ENCODE data around the gene EXD3.
A peak's percentile ranks its signal among the peaks of the same experiment; 100 is the strongest.
"Not testable (repeated sequence)": the region's sequence is repeated elsewhere in the genome, so short reads cannot be mapped to it uniquely, and the experiment has no call there.

The EXD3 gene

GRCh38 chr9:137350696-137351584 is 72.0 kb downstream of the EXD3 start:
- H3K27ac Mint-ChIP-seq, result no peak overlapping the region
- H3K9me3 Mint-ChIP-seq, result no peaks in the 10 kb centered on the region

DNA sequence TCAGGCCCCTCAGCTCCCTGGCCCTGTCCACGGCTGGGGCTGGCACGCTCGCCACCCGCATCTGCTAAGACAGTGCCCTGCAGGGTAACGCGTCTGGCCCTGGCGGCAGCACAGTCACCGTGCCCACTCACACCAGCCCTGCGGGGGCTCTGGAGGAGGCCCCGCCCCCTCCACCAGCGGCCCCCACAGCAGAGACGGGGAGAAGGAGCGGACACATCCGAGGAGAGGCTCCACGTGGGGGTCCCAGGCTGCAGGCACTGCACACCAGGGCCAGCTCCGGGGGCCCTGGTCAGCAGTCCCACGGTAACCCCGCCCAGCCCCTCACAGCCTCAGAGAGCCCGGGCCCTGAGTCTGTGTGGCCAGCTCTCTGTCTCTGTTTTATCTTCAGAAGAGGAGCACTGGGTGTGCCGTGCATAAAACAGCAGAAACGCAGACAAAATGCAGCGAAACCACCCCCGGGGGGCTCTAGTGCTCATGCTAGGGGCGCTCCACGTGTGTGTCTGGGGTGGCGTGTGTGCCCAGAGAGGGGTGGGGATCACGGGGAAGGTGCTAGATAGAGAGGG is 73.4 kb downstream of the EXD3 start:
- ATAC-seq (ENCODE audit: low read depth), result no peak
- H3K27ac Mint-ChIP-seq, result no peak overlapping the region
- no peaks in the 10 kb centered on the region for H3K9me3 Mint-ChIP-seq
- no peaks in the 10 kb centered on the region for H3K4me1 Mint-ChIP-seq
- H3K36me3 Mint-ChIP-seq, result peaks cover 4% of the 10 kb centered on the region
- no peak overlapping the region for H3K4me3 Mint-ChIP-seq
- H3K27me3 Mint-ChIP-seq, result no peaks in the 10 kb centered on the region
- no peak for DNase-seq (ENCODE audit: low spot score in 2 of 2)

More at GRCh38 chr9:137350696-137351584, 72.0 kb downstream of the EXD3 start:
- Mint-ChIP-seq H3K4me3 (no peak overlapping the region), H3K36me3 (peaks cover 4% of the 10 kb centered on the region), H3K27me3 (no peaks in the 10 kb centered on the region), H3K4me1 (no peaks in the 10 kb centered on the region)
- ATAC-seq (ENCODE audit: low read depth) (no peak), DNase-seq (ENCODE audit: low spot score in 2 of 2) (no peak)

DNA sequence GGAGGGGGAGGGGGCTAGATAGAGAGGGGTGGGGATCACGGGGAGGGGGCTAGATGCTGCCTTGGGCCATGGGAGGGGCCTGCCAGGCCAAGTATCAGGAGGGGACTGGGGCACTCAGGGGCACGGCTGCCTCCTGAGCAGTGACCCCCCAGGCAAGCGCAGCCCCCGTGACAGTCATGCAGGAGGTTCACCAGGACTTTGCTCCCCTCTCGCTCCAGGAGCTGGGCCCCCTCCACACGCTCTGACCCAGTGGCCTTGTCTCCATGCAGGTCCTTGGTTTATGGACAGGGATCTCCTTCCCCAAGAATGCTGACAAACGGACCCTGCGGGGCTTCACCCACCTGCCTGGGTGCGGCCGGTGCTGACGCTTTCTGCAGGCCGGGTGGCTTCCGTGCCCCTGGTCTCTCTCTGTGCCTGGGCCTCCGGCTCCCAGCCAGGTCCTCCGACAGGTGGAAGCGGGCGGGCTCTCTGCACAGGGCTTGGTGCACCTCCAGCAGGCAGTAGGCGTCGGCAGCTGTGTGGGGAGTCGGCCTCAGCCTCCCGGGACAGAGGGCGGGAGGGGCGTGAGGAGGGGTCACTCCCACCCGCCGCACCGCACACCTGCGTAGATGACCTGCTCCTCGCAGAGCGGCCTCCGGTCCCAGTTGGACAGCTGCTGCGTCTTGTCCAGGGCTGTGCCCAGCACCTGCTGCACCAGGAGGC is 74.0 kb downstream of the EXD3 start:
- Mint-ChIP-seq H3K27ac (no peak overlapping the region), H3K4me3 (no peak overlapping the region), H3K27me3 (no peaks in the 10 kb centered on the region), H3K9me3 (no peaks in the 10 kb centered on the region), H3K36me3 (peaks cover 4% of the 10 kb centered on the region), H3K4me1 (no peaks in the 10 kb centered on the region)
- no peak for DNase-seq (ENCODE audit: low spot score in 2 of 2)
- ATAC-seq (ENCODE audit: low read depth), result no peak

DNA sequence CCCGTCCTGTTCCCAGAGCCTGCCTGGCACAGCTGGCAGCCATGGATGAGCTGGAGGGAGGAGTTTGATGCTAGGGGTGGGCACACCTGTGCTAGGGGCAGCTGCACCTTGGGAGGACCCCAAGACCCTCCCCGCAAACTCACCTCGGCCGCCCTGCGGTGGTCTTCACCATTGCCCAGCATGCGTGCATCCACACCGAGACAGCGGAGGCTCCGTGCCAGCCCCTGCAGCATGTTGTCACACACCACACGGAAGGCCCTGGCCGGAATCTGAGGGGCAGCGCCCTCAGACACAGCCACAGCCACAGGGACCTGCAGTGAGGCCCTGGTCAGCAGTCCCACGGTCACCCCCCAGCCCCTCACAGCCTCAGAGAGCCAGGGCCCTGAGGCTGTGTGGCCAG is 75.0 kb downstream of the EXD3 start:
- Mint-ChIP-seq H3K9me3 (no peaks in the 10 kb centered on the region), H3K36me3 (peaks cover 4% of the 10 kb centered on the region), H3K27me3 (no peaks in the 10 kb centered on the region), H3K4me3 (no peak overlapping the region), H3K4me1 (no peaks in the 10 kb centered on the region), H3K27ac (no peak overlapping the region)
- DNase-seq (ENCODE audit: low spot score in 2 of 2) (no peak), ATAC-seq (ENCODE audit: low read depth) (no peak)

DNA sequence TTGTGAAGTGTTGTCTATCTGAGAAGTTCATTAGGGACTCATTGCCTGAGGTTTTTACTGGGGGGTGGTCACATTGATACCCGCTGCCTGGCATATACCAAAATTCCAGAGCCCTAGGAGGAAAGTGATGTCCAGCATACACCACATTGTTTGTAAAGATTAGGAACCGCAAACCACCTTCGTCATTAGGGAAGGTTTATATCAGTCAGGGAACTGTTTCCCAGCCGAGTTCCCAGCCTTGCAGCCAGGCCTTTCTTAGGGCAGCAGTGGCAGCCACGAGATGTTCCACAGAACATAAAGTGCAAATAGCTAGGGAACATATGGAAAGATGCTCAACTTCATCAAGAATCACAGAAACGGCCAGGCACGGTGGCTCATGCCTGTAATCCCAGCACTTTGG is 80.5 kb downstream of the EXD3 start:
- DNase-seq (ENCODE audit: low spot score in 2 of 2) (no peak), ATAC-seq (ENCODE audit: low read depth) (no peak)
- peaks cover 4% of the 10 kb centered on the region for H3K36me3 Mint-ChIP-seq
- no peaks in the 10 kb centered on the region for H3K4me1 Mint-ChIP-seq
- peaks cover 4% of the 10 kb centered on the region for H3K27me3 Mint-ChIP-seq
- H3K4me3 Mint-ChIP-seq, result no peak overlapping the region
- H3K9me3 Mint-ChIP-seq, result no peaks in the 10 kb centered on the region
- H3K27ac Mint-ChIP-seq, result no peak overlapping the region

- Mint-ChIP-seq H3K4me1 (no peaks in the 10 kb centered on the region), H3K36me3 (peaks cover under 1% of the 10 kb centered on the region), H3K27ac (no peak overlapping the region), H3K27me3 (peaks cover 4% of the 10 kb centered on the region), H3K9me3 (no peaks in the 10 kb centered on the region), H3K4me3 (no peak overlapping the region)
- no peak for DNase-seq (ENCODE audit: low spot score in 2 of 2)
- no peak for ATAC-seq (ENCODE audit: low read depth)
Observed at GRCh38 chr9:137341227-137341626, 81.7 kb downstream of the EXD3 start.

DNA sequence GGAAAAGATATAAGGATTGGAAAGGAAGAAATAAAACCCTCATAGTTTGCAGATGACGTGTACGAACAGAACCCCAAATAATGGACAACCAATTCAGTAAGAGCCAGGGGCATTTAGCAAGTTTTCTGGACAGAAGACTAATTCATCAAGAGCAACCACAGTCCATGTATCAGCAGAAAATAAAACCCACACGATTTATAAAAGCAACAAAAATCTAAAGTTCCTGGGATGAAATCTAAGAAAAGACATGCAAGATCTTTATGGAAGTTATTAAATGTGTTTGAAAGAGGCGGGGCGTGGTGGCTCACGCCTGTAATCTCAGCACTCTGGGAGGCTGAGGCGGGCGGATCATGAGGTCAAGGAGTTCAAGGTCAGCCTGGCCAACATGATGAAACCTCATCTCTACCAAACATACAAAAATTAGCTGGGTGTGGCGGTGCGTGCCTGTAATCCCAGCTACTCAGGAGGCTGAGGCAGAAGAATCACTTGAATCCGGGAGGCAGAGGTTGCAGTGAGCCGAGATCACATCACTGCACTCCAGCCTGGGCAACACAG is 83.0 kb downstream of the EXD3 start:
- not testable (repeated sequence) for H3K27ac Mint-ChIP-seq; H3K4me3 Mint-ChIP-seq; DNase-seq (ENCODE audit: low spot score in 2 of 2); ATAC-seq (ENCODE audit: low read depth); H3K36me3 Mint-ChIP-seq; H3K4me1 Mint-ChIP-seq; H3K9me3 Mint-ChIP-seq; H3K27me3 Mint-ChIP-seq

DNA sequence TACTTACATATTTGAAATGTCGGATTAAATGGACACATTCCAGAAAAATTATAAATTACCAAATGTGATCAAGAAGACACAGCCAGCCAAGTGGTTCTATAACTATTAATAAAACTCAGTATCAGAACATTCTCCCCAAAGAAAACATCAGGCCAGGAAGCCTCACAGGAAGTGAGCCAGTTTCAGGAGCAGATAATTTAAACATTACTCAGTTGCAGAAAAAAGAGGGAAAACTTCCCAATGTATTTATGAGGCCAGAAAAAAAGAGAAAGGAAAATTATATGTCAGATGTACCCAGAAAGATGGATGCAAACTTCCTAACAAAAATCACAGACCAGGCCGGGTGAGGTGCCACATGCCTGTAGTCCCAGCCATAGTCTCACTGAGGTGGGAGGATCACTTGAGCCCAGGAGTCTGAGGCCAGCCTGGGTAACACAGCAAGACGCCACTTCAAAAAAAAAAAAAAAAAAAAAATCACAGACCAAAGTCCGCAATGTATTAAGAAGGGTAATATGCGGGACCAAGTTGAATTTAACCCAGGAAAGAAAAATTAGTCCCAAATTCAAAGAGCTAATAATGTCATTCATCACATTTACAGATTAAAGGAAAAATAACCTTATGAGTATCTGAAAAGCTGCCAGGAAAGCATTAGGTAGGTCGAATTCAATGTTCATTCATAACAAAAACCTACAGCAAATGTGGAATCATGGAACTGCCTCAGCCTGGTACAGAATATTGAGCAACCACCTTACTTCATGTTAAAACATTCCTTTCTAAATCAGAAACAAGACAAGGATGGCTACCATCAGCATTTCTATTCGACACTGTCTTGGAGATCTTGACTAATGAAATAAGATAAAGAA is 83.7 kb downstream of the EXD3 start:
- no peak for ATAC-seq (ENCODE audit: low read depth)
- no peaks in the 10 kb centered on the region for H3K9me3 Mint-ChIP-seq
- no peak overlapping the region for H3K4me3 Mint-ChIP-seq
- peaks cover 2% of the 10 kb centered on the region for H3K4me1 Mint-ChIP-seq
- DNase-seq (ENCODE audit: low spot score in 2 of 2), result no peak
- peaks cover 6% of the 10 kb centered on the region for H3K27me3 Mint-ChIP-seq
- no peak overlapping the region for H3K27ac Mint-ChIP-seq
- no peaks in the 10 kb centered on the region for H3K36me3 Mint-ChIP-seq

DNA sequence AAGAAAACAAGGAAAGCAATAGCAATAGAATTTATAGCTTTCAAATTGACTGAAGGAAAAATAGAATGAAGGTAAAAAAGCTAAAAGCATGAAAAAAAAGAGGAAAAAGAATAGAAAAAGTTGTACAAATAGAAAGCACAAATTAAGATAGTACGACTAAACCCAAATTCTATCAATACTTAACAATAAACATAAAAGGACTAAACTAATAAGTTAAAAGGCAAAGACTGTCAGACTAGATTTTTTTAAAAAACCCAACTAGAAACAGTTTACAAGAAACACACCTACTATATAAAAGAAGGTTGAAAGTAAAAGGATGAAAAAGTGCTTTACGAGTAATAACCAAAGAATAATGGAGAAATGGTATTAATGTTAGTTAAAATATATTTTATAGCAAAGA is 86.2 kb downstream of the EXD3 start:
- H3K36me3 Mint-ChIP-seq, result no peaks in the 10 kb centered on the region

GRCh38 chr9:137333016-137333671 is 89.8 kb downstream of the EXD3 start:
- ATAC-seq (ENCODE audit: low read depth), result no peak
- Mint-ChIP-seq H3K36me3 (no peaks in the 10 kb centered on the region), H3K9me3 (no peaks in the 10 kb centered on the region)

More for the DNA sequence above, 86.2 kb downstream of the EXD3 start:
- ATAC-seq (ENCODE audit: low read depth) (no peak), DNase-seq (ENCODE audit: low spot score in 2 of 2) (no peak)
- H3K4me3 Mint-ChIP-seq, result no peak overlapping the region
- H3K9me3 Mint-ChIP-seq, result no peaks in the 10 kb centered on the region
- peaks cover 2% of the 10 kb centered on the region for H3K4me1 Mint-ChIP-seq
- H3K27me3 Mint-ChIP-seq, result peaks cover 8% of the 10 kb centered on the region
- no peak overlapping the region for H3K27ac Mint-ChIP-seq

GRCh38 chr9:137331929-137332328 is 91.0 kb downstream of the EXD3 start:
- ATAC-seq (ENCODE audit: low read depth) (no peak), DNase-seq (ENCODE audit: low spot score in 2 of 2) (no peak)
- Mint-ChIP-seq H3K9me3 (peaks cover 2% of the 10 kb centered on the region), H3K27me3 (peaks cover 6% of the 10 kb centered on the region), H3K36me3 (no peaks in the 10 kb centered on the region), H3K4me3 (no peak overlapping the region), H3K4me1 (peaks cover 3% of the 10 kb centered on the region), H3K27ac (no peak overlapping the region)

More at GRCh38 chr9:137333016-137333671, 89.8 kb downstream of the EXD3 start:
- DNase-seq (ENCODE audit: low spot score in 2 of 2), result no peak
- Mint-ChIP-seq H3K4me3 (no peak overlapping the region), H3K4me1 (peaks cover 2% of the 10 kb centered on the region), H3K27me3 (peaks cover 3% of the 10 kb centered on the region), H3K27ac (no peak overlapping the region)

- Mint-ChIP-seq H3K4me3 (no peak overlapping the region), H3K4me1 (peaks cover 10% of the 10 kb centered on the region), H3K27ac (no peak overlapping the region), H3K36me3 (peaks cover 2% of the 10 kb centered on the region), H3K9me3 (peaks cover 4% of the 10 kb centered on the region), H3K27me3 (peaks cover 7% of the 10 kb centered on the region)
- DNase-seq (ENCODE audit: low spot score in 2 of 2) (no peak), ATAC-seq (ENCODE audit: low read depth) (no peak)
Observed at GRCh38 chr9:137330689-137331088, 92.3 kb downstream of the EXD3 start.

DNA sequence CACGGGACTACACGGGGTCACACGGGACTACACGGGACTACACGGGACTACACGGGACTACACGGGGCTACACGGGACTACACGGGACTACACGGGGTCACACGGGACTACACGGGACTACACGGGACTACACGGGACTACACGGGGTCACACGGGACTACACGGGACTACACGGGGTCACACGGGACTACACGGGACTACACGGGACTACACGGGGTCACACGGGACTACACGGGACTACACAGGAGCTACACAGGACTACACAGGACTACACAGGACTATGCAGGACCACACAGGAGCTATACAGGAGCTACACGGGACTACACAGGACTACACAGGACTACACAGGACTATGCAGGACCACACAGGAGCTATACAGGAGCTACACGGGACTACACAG is 93.4 kb downstream of the EXD3 start:
- not testable (repeated sequence) for H3K36me3 Mint-ChIP-seq; ATAC-seq (ENCODE audit: low read depth); DNase-seq (ENCODE audit: low spot score in 2 of 2); H3K4me1 Mint-ChIP-seq; H3K4me3 Mint-ChIP-seq; H3K27me3 Mint-ChIP-seq; H3K9me3 Mint-ChIP-seq
- H3K27ac Mint-ChIP-seq, result peak overlapping the region; percentile 72

Data from memory B cell (primary cell).